T-helper 1 cell (primary cell): ENCODE measurements around the gene DLX6.
A peak's percentile ranks its signal among the peaks of the same experiment; 100 is the strongest.
"Not testable (repeated sequence)": the region's sequence is repeated elsewhere in the genome, so short reads cannot be mapped to it uniquely, and the experiment has no call there.

ENCODE experiments used
- DNase-seq, 5 donors: peaks; one replicate each; pipeline ENCODE4 v3.0.0-alpha.2; 2012 to 2020

Gene DLX6

DNA sequence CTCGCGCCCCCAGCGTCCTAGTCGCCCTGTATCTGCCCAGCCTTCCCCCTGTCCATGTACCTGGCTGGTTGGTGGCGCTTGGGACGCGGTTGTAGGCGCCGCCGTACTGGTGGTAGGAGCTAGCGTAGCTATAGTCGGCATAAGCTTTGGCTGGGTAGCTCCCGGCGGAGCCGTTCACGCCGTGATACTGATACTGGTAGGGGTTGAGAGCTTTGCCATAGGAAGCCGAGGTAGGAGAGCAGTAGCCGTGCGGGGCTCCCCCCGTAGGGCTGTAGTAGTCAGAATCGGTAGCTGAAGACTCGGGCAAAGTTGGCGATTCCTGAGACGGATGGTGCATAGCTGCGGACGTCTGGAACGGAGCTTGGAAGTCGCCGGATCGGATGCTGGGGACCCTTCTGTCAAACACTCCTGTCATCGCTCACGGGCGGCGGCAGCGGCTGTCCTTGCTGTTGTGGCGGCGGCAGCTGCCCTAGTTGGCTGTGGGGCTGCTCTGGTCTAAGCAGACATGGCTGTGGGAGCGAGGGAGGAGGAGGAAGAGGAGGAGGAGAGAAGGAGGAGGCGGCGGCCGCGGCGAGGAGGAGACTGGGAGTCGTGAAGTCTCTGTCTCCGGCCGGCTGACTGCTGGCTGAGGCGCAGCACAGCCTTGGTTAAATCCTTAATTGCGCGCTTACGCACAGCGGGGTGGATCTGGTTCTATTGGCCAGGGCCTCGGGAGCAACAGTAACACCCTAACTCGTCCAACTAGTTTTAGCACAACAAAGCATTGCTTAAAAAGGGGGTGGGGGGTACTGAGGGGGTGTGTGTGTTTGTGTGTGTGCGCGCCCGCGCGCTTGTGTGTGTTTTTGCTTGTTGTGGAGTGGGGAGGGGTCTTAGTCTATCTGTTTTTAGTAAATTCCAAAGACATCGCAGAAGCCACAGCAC, 19.1 kb downstream of the DLX6 start, which contains the start of gene DLX5:
DLX5 (minus strand) TSS at position 623 of the 921 bp plus-strand sequence; CDS start at position 415, 208 bp downstream.
- no peak for DNase-seq

DNA sequence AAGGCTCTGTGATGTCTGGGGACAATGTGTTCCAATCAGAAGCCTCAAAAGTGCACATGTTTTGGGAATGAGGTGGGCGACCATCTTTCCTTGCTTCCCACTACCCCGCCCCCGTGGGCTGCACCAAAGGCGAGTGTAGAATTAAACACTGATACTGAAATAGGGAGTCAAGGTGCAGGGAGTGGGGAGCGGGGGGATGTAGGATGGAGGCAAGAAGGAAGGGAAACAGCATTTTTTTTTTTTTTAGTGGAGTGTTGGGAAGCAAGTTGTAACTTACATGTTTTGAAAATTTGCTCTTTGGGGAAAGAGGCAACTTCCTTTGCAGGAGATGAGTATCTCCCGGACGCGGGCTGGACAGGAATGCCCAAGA, 19.8 kb downstream of the DLX6 start:
- no peak for DNase-seq

DNA sequence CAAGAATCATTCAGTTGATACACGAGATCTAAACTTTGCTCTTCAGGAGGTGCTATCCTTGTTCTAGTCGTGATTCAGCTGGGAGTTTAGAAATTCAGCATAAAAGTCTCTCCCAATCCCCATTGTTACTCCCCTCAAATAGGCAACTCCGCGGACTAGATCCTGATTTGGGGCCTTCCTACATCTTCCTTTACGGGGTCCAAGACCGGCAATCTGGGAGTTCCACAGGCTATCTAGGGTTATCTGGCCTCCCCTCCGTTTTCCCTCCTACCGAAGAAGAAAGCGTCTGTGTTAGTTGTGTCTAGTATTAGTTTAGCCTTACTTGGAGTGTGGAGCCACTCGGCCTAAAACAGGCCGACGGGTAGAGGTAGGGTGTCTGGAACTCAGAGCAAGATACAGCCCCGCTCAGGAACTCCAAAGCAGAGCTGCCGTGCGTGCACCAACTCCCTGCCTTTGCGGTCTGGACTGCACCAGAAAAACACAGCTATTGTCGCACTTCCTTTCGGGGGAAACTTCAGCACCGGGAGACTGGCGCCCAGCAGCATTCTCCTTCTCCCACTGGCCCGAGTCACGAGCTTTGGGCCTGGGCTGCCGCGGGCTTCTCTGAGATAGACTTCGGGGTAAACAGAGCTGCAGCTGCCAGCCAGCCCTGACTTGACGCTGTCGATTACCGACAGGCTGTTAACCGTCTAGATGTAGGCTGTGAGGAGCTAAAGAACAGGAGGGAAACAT, 20.8 kb downstream of the DLX6 start:
- no peak for DNase-seq

DNA sequence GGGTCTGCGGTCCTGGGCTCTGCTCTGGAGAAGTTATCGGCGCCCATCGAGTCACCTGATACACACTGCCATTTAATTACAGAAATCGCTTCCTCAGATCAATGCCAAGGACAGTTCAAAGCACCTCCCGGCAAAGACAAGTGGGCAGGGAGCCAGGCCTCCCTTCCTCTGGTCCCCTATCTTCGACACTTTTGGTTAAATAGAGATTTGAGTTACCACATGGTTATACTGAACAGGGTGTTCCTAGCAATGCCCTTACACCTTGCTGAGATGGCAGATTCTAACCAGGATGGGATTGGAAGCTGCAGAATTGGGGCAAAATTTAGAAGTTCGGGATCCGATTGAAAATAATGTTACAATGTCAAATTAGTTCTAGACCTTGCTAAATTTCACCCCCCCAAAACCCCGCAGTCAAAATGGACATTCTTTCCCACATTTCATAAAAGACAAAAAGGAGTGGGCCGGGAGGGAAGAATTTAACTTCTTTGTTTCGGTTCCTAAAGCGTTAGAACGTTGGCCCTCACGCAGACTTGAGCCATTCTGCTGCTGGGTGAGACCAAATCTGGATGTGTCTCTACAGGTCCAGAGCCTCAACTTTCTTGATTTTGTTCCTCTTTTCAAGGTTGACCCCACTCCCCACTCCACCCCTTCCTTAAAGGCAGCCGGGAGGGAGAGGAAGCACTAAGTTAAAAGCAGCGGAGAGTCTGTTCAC, 21.5 kb downstream of the DLX6 start:
- no peak for DNase-seq

DNA sequence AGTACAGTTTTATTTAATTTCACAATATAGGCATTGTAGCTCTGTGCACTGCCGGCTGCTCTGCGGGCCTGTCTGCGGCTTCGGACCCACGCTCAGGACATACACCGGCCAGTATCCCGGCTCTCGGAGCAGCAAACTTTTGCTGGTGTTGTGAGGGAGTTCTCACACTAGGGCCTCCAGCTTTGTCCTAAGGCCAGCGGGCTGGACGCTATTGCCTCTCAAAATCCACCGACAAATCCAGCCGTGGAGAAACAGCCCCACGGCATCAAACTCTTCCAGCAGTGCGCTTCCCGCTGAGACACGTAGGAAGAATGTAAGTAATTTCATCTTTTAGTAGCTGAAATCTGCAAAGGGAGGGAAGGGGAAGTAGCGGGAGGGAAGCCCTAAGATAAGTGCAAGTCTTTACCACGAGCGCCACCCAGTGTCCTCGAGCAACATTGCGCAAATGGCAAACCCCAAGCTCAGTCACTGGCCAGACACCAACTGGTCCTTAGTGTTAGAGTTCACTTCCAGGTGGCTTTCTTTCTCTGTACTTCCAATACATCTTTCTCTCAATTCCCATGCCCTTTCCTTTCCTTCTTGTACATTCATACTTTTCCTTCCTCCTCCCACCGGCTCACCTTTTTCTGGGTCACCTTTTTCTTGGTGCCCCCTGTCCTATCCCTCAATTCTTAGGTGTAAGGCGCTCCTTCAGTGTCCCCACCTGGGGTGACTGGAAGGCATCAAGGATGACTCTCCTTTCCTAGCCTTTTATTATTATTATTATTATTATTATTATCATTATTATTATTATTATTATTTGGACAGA, 22.3 kb downstream of the DLX6 start:
- peak in 4 of 5 donors; percentile 40 to 62 (median 52) for DNase-seq

DNA sequence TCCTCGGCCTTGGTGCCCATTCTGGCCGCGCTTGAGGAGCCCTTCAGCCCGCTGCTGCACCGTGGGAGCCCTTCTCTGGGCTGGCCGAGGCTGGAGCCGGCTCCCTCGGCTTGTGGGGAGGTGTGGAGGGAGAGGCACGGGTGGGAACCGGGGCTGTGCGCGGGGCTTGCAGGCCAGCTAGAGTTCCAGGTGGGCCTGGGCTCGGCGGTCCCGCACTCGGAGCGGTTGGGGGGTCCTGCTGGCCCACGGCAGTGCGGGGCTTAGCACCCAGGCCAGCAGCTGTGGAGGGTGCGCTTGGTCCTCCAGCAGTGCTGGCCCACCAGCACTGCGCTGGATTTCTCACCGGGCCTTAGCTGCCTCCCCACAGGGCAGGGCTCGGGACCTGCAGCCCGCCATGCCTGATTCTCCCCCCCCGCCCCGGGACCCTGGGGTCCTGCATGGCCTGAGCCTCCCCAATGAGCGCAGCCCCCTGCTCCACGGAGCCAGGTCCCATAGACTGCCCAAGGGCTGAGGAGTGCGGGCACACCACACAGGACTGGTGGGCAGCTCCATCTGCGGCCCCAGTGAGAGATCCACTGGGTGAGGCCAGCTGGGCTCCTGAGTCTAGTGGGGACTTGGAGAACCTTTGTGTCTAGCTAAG, 29.0 kb downstream of the DLX6 start:
- not testable (repeated sequence) for DNase-seq

DNA sequence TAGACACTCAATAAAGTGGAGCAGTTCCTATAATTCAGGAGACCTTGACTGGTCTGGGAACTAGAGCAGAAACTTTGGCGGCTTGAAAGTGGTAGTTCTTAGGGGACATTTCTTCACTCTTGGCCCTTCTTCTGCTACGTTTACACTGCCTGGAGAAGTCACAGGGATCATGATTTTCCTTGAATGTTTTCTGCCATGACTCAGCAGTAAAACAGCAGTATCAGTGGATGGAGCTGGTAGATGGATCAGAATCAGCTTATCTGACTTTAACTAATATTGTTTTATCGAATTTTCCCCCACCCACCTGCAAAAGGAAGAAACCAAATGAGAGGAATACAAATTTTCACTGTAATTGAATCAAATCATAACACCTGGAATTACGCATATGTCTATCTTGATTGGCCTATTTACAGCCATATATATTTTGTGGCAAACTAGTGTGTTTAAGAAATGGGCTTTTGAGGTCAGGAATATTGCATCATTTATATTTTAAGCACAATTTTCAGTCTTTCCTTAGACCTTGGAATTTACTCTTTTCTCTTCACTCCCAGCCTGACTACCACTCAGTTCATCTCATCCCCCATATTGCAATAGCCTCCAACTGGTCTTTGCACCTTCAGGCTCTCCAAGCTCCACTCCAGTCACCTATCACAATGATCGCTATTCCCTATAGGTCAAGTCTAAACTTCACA, 34.2 kb downstream of the DLX6 start:
- DNase-seq: no peak

DNA sequence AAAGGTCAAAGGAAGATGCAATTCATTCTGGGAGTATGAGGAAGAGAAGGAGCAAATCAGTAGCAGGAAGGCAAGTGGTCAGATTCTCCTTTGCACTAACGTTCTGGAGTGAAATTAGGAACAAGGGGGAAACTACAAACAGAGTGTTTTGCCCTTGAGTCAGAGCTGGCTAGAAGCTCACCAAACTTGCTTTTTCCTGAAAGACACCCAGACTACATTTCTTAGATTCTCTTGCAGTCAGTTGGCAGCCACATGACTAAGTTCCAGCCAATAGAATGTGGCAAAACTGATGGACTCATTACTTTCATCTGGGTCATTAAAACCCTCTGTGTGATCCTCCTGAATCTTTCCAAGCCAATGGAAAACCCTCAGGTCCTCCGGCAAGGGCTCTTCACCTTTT, 37.9 kb downstream of the DLX6 start:
- DNase-seq: no peak
